Stimulated activated naive CD4-positive, alpha-beta T cell (primary cell): ENCODE data around the gene HOXB9.

Experiments used
- DNase-seq, 6 experiments: peaks; one replicate each; lab custom pipeline; 2025; lab: John Stamatoyannopoulos, UW

Gene HOXB9

GRCh38 chr17:48610282-48611211 is 15.6 kb downstream of the HOXB9 start, which contains the start of gene HOXB7:
Gene HOXB7, minus strand, starts transcription at chr17:48611017. Its CDS starts 99 bp downstream, at chr17:48610918.
- DNase-seq, result peak in 4 of 6 experiments; percentile 38 to 50 (median 46)

DNA sequence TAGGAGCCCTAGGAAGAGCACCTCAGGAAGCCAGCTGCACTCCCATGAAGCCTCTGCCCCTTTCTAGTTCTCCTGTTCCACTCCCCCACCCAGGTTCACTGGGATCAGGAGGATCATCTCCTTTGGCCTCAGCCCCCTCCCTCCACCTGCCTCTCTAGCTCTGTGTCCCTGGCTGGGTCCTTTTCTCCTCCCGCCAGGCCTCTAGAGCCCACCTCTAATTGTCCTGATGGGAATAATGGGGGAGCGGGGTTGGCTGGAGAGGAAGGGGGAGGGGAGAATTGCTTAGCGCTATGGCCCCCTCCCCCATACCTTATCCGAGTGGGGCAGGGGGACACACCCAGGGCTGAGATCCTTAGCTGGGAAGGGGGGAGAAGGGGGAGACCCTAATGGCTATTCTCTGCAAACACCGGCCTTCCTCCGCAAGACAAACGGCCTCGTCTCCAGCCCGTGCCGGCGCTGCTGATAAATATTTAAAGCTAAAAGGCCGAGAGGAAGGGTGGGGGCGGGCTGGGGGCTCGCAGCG is 16.3 kb downstream of the HOXB9 start:
- DNase-seq, result no peak

DNA sequence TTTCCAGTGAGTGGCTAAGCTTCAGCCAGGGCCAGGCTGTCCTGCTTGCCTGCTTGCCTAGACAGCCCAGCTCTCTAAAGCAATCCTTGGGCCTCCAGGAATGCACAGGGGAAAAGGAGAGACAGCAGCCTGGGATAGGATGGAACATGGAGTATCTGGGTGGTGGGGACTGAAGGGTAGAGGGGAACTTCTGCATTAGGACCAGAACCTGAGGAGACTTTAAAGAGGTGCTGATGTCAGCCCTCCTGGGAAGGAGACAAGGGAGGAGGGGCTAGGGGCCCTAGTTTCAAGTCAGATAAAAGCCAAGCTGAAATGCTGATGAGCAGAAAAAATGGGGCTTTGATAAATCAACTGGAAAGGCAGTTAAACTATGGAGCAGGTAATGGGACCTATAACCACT is 17.1 kb downstream of the HOXB9 start:
- DNase-seq, result no peak

GRCh38 chr17:48608494-48608834 is 17.7 kb downstream of the HOXB9 start:
- no peak for DNase-seq

- DNase-seq, result no peak
Measured at GRCh38 chr17:48606892-48607614, 19.1 kb downstream of the HOXB9 start.

DNA sequence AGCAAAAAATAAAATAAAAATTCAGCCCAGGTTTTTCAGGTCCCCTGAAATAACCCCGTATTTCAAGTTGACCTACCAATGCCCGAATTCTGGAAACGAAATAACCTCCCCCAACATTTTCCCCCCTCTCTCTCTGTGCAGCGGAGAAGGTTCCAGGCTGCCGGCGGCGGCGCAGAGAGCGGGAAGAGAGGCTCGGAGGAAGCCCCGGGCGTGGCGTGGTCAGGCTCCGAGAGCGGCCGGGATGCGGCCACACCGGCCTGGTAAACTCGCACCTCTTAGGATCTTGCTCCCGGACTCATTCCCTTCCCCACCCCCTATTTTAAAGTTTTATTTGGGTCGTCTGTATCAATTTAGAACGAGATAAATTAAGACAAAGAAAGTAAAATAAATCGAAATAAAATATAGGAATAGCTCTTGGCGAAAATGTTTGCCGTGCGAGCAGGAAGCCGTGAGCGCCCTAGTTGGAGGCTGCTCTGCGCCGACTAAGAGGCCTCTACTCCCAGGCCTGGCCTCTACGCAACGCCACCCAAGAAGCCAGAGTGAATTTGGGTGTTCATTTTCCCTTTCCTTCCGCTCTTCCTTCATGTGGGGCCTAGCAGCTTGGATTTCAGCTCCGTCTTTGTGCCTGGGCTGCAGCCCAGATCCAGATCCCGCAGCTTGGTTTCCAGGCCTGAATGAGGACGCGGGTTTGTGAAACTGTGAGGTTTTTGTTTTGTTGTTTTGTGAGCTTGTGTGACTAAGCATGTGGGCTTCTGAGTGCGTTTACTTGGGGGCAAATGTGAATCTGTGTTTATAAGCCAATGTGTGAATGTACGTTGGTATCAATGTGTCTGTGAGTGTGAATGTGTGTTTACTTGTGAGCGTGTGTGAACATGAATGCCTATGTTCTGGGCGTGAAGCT is 19.9 kb downstream of the HOXB9 start:
- DNase-seq, result no peak

DNA sequence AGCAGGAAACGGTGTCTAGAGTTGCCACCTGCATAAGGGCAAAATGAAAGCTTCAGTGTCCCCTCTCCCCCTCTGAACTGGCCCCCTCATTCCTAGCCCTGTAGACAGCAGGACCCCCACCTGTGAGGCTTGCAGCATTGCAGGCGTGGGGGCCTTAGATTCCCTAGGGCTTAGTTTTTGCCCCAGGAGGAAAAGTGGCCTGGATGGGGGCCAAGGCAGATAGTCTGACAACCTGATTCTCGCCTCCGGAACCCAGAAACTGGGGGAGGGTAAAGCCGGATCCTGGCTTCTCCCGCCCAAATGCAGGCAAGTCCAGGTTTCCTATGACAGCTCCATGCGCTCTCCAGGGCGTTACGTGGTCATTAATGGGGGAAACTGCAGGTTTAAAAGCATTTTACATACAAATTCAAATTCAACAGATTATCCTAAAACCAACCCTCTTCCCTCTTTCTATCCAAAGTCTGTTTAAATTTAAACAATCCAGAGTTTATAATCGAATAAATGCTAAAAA is 20.7 kb downstream of the HOXB9 start:
- no peak for DNase-seq

DNA sequence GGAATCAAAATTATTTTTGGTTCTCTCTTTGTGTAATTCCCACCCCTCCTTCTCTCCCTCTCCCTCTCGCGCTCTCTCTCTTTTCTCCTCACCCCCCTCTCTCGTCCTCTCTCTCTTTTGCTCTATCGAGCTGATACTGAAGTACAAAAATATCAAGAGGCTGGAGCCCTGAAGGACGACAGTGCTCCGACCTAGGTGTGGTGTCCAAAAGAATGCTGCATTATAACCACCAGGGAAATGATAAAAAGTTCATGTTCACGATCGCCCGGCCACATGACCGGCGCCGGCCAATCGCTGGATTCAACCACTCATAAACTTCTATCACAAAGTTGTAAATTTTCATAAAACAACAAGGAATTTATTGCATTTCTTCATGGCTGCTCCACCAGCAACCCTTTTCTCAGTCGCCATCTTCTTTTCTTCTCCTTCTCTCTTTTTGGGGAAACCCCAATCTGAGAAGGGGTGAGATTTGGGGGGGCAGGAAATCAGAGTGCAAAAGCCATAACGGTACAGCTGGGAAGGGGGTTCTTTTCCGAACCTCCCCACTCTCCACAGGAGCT is 21.3 kb downstream of the HOXB9 start, which contains the start of gene HOXB6:
HOXB6 (minus strand) TSS at position 217 of the 560 bp plus-strand sequence. CDS start 6,836 bp downstream, outside the sequence.
- DNase-seq, result no peak

GRCh38 chr17:48603959-48604769 is 22.0 kb downstream of the HOXB9 start:
- no peak for DNase-seq

DNA sequence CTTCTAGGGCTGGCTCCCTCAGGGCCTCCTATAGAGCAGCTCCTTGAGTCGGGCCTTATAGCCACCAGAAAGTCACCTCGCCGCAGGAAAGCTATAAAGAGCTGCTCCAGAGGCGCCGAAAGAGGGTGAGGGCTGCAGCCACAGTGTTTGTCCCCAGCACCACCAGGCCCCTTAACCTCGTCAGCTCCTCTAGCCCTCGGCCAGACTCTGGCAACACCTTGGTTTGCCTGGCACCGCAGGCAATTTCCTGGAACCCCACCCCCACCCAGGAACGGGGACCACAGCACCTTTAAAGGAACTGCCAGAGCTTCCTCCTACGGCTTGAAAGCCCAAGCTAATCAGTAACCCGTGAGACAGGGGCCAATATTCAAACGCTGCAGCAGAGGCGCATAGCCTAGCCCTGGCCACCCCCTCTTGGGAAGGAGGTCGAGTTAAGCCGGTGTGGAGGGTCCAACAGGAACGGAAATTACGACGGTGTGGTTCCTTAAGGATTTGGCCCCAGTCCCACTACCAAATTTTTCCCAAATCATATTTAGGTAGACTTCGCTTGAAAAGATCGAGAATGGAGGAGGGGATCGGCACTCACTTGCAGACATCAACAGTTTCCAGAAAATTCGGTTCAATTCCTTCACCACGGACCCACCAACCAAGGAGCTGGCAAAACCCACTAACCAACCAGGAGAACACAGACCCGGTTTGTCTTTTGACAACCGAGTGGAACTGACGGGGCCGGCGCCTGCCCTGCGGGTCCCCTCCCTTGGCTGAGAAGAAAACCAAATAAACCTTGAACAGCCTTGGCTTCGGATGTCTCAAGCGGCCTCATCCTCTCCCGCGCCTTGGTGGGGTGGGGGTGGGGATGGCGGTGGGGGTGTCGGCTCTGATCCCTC is 24.4 kb downstream of the HOXB9 start:
- DNase-seq, result no peak

DNA sequence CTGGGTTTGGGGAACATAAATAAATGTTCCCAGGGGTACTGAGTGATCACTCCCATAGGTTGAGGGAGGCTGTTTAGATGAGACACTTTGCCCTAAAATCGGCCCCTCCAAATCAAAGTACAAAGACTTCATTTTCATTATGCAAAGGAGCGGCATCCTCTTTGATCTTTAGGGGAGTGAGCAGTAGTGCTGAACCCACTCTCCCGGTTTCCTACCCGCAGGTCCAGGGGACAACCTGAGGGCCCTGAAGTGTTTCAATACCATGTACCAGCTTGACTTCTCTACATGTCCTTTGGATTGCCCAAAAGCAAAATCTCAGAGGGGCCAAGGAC is 25.0 kb downstream of the HOXB9 start:
- no peak for DNase-seq

DNA sequence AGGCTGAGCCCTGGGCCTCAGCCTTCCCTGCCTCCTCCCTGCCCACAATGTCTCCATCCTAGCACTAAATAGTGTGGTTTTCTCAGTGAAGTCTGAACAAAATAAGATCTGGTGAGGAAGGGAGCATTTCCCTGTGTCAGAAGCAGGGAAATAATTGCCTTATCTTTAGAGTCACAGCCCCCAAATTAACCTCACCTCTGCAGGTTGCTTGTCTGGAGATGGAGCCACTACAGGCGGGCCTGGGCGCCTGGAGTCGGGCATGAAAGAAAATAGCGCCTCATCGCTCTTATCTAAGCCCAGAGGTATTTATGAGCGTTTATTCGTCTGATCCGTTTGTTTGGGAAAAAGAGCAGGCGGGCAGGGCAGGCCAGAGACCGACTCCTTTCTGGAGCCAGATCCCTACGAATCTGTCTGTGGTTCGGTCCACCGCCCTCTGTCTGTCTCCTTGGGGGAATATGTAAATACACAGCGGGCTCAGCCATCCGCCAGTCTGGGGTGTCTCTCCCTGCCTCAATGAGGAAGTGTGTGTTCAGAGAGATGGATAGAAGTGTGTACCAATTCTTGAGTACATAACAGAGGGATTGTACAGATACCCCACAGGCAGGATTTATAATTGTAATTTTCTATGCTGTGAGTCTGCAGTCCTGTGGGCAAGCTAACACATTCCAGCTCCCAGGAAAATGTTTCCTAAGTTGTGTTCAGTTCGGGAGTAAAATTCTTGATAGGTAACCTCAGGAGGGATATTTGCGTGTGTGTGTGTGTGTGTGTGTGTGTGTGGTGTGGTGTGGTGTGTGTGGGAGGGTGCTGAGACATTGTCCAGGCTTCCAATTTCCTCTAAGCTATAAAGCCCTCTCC is 25.7 kb downstream of the HOXB9 start:
- no peak for DNase-seq

DNA sequence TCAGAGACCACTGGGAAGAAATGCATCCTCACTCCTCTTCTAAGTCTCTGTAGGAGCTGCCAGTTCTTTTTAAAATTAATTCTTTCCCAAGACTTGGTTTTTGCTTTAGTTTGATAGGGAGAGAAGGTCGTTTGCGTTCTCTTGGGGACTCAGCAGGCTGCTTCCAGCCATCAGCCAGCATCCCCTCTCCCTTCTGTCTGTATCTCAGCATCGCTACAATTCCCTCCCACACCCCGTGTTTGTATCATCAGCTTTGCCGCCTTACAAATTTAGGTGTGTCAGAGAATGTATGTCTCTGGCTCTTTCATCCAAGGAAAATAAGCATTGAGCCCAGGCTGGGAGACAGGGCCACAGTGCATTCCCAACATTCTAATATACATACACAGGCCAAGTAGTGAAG is 26.8 kb downstream of the HOXB9 start:
- no peak for DNase-seq

DNA sequence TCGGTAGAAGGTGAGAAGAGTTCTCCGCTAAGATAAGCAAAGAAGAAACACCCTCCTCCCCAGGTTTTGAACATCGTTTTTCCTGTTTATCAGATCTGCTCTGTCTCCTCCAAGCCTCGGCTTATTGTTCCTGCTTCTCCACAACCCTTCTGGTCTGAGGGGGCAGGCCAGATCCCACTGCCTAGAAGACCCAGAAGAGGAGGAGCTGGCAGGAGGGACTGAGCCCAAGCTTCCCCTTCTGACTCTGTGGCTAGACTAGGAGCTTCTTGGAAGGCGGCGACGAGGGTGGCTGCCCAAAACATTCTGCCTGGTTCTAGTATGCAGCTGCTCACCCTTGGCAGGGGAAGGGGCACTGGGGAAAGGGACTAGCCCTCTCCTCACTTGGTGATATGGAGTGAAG is 27.4 kb downstream of the HOXB9 start:
- no peak for DNase-seq

- peak in 4 of 6 experiments; percentile 11 to 48 (median 44) for DNase-seq
Measured at GRCh38 chr17:48597778-48598631, 28.2 kb downstream of the HOXB9 start.

- peak in 1 of 6 experiments; percentile 48 for DNase-seq
Measured at GRCh38 chr17:48597528-48597777, 28.7 kb downstream of the HOXB9 start.

- DNase-seq, result peak in 1 of 6 experiments; percentile 43
Measured at GRCh38 chr17:48596735-48597527, 29.2 kb downstream of the HOXB9 start.
